Medulla oblongata (tissue), 1 donor: ENCODE results near the gene PWWP2B.

Experiments used
- DNase-seq: peaks from one replicate; pipeline ENCODE4 v3.0.0-alpha.2; 2015; ENCODE audit errors: extremely low spot score

PWWP2B gene

DNA sequence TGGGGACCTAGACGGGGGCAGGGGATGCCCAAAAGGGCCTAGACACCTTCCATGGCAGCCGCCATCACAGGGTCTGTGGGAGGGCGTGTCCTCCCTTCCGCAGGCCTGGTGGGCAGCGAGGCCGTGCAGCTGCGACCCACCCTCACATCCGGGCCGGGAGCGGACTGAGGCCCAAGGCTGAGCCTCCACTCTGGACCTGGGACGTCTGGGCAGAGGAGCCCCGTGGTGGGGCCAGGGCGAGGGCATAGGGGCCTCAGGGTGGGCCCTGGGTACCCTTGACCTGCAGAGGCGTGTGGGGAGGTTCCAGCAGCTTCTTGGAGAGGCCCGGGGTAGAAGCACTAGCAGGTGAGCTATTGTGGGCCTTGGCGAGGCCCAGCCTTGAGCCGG lies 49.2 kb downstream of the PWWP2B start:
- no peak for DNase-seq

DNA sequence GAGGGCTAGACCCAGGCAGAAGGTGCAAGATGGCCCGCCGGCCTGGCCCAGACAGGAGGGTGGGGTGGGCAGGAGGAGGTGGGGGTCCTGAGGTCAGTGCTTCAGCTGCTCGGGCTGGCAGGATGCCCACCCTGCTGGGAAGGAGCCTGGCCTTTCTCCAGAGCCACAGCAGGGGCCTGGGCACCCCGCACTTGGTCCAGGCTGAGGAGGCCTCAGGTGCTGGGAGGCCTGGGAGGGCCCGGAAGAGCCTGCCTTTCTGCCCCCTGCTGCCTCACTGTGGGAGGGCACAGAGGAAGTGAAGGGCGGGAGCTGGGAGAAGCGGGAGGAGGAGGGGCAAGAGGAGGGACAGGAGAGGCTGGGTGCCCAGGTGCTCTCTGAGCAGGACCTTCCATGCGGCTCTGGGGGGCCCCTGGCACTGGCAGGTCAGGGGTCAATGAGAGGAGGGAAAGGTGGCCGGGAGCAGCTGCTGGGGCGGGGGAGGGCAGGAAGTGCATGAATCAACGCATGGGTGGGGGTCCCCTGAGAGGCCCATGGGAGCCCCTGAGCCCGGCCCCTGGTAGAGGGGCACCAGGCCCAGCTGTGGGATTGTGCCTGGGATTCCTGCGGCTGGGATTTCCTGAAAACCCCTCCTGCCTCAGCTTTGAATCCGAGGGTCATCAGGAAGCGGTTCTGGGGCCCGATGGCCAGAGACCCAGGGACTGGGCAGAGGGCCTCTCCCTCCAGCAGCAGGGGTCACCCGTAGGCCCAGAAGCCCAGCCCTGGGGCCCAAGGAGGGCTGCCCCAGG lies 49.9 kb downstream of the PWWP2B start:
- DNase-seq, result peak; percentile 37

DNA sequence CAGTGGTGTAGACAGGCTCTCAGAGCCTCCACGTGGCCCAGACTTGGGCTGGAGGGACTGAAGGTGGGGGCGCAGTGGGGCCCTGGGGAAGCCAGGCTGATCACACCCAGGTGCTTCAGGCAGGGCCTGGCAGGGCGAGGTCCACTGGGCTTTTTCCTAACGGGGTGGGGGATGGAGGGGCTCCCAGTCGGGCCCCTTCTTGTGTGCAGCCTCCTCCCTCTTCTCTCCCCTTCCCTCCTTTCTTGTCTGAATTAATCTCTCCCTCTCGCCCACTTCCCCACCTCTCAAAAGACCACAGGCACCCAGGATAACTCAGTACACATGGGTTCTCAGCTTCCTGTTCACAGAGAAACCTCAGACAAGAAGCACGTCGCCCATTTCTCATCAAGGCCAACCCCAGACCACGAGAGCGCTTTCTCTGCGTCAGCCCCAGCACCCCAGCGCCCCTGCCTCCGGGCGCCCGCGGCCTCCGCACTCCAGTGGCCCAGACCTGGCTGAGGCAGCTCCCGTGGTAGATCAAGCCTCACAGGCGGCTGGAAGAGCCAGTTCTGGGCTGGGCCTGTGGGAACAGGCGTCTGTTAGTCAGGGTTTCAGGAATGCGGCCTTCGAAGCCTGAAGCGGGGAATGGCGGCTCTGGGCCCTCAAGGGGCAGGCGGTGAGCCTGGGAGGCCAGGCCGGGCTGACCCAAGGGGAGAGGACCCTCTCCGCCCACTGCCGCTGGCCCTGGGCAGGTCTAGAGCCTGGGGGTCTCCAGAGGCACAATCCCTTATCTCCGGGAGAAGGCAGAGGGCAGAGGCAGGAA lies 50.6 kb downstream of the PWWP2B start:
- no peak for DNase-seq

DNA sequence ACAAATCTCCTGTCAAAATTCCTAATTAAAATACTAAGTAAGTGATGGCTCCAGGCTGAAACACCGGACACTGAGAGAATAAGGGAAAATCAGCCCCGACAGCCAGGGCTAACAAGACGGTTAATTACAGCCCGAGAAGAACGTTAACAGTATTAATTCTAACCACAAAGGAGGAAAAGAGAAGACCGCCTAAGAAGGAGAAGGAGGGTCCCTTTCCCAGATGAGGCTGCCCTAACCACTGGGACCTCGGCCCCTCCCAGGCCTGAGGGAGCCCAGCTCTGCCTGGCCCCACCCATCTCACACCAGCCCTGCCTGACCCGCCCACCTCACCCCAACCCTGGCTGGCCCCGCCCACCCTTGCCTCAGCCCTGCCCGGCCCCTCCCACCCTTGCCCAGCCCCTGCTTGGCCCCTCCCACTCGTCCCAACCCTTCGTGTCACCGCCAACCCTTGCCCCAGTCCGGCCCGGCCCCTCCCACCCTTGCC lies 51.3 kb downstream of the PWWP2B start:
- no peak for DNase-seq

DNA sequence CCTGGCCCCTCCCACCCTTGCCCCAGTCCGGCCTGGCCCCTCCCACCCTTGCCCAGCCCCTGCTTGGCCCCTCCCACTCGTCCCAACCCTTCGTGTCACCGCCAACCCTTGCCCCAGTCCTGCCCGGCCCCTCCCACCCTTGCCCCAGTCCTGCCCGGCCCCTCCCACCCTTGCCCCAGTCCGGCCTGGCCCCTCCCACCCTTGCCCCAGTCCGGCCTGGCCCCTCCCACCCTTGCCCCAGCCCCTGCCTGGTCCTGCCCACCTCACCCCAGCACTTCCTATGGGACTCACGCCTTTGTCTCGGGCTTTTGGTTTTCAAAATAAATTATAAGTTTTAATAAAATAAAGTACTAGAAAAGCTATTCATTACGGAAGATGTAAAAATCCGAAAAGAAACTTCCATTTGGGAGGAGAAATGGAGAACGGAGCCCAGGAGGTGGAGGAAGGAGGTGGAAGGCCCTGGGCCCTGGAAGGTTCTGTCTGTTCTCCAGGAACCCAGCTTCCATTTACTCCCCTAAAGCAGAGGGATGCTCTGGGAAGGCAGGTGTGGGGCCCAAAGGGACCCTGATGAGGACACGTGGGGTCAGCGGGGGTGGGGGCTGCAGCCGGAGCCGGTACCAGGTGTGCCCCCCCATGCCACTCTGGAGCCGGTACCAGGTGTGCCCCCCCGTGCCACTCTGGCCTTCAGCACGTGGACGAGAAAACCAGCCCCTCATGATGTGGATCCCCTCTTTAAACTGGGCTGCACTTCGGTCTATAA lies 52.2 kb downstream of the PWWP2B start:
- no peak for DNase-seq

DNA sequence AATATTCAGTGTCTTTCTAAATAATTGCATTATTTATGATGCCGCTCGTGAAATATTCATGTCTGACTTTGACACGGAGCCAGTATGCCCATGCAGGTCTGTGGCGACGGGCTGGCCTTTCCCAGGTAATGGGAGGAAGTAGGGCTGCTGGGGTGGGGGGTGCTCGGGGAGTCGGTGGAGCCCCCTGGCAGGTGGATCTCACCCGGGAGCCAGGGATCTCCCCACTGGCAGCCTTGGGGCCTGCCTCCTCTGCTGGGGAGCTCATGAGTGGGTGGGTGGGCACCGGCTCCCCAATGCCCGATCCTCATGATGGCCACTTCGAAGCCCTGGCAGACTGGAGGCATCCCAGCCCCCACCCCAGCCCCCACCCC lies 52.8 kb downstream of the PWWP2B start:
- DNase-seq, result no peak

DNA sequence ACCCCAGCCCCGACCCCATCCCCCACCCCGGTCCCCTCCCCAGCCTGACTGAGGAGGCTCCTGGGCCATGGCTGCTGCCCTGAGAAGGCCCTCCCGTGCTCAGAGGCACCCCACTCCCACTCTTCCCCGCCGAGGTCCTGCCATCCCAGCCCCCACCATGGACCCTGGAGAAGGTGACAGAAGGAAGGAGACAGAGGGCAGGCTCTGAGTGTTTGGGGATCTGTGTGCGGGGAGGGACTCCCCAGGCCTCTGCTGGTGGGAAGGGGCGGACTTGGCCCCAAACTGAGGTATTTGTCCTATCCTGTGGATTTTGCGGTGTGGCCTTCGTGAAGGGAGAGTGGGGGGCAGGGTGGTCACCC lies 53.4 kb downstream of the PWWP2B start:
- no peak for DNase-seq

DNA sequence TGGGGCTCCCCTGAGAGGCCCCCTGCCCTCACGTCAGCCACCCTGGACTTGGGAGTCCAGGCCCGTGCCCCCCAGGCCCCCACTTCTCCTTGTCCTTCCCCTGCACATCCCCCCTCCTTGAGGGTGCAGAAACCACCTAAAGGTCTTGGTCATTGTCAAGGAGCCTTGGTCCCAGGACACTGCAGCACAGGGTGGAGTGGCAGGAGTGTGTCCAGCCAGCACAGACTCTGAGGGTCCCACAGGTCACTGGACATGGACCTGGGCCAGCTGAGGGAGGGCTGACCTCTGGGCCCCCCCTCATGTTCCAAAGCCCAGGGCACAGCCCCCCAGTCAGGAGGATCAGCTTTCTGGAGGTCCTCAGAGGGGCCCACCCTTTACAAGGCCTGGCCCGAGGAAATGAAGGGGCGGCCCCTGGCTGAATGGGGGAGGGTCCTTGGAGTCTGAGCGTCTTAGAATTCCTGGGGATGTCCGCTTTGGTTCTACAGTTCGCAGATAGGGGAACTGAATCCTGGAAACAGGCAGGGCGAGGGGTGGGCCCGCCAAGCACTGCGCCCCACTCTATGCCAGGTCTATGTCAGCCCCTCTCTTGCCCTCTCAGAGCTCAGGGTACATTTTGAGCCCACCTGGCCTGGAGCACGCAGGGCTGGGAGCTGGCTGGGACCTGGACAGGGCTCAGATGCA lies 54.0 kb downstream of the PWWP2B start:
- DNase-seq, result no peak

DNA sequence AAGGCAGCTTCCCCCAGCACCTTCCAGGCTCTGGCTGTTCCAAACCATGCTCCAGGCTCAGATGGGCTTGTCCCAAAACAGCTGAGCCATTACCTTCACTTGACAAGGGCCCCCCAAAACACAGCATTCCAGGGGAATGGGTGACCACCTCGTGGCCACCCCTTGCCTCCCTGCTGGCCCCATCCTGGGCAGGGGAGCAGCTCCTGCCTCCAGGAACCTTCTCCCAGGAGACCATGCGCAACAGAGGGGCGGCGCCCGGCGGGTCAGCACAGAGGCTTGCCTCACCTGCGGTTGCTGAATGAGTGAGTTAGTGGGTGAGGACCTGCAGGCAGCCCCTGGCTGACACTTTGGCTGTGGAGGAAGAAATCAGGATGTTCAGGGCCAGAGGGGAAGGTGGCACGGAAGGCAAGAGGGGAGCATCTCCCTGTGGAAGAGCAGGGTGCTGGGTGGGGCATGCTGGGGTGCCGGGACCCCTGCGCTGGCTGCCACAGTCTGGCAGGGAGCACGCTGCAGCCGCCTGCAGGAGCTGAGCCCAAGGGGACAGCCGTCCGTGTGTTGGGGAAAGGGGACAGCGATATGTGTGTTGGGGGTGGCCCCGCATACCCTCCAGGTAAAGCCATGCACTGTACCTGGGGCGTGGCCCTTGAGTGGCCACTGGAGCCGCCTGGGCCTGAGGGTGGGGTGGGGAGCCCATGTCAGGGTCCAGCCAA lies 54.7 kb downstream of the PWWP2B start:
- no peak for DNase-seq

DNA sequence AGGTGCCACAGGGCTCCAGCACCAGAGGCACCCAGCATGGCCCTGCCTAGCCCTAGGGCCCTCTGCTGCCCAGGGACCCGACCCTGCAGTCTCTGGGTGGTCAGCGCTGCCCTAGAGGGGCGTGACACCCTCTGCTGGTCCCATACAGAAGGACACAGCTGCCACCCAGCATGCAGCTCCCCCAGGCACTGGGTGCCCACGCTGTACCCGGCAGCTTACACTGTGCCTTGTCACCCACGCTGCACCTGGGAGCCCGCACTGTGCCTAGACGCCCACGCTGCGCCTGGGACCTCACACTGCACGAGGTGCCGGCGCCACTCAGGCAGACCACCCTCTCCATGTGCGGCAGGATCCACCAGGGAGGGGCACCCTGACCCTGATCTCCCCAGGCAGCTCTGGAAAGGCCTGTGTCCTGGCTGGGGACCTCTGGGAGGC lies 55.2 kb downstream of the PWWP2B start:
- no peak for DNase-seq

DNA sequence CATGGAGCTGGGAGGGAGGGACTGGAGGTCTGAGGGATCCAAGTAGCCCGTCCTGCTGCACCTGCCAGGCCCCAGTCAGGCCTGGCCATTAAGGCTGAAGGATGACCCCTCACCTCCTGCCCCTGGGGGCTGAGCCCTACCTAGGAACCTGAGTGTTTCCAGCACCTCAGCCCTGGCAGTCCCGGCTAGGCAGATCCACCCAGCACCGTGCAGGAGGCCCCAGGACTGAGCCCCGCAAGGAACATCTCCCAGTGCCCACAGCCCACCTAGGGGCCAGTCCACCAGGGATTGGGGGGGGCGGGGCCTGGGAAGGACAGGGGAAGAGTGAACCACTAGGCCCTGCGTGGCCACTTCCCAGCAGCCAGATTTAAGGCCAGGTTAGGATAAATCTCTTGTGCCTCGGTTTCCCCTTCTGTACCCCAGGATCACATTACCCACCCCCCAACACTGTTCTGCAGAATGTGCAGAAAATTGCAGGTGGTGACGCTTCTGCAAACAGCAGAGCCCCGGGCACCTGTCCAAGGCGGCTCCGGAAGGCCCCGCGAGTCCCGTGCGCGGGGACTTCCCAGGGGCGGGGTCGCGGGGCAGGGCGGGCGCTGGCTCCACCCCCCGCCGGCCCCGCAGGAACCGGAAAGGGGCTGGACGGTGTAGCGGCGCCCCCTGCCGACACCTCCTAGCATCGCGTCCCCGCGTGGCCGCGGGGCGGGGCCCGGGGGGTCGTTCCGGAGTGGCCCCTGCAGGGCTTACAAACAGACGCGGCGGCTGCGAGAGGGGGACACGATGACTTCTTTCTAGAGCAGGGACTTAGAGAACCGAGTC lies 55.9 kb downstream of the PWWP2B start:
- peak; percentile 63 for DNase-seq

DNA sequence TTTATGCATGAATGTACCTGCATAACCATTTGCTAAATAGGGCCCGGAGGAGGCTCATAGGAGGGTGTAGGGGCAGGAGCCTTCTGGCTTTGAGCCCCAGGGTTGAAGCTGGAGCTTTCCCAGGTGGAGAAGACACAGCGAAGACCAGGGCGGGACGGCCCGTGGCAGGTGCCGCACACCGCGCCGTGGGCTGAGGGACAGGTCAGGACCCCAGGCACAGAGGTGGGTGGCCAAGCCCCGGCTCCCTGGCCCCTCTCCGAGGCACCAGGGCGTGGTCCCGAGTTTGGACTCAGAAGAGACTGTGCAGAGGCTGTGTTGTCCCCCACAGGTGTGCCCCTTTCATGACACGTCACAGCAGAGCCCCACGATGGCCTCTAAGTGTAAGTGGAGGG lies 56.5 kb downstream of the PWWP2B start:
- no peak for DNase-seq

DNA sequence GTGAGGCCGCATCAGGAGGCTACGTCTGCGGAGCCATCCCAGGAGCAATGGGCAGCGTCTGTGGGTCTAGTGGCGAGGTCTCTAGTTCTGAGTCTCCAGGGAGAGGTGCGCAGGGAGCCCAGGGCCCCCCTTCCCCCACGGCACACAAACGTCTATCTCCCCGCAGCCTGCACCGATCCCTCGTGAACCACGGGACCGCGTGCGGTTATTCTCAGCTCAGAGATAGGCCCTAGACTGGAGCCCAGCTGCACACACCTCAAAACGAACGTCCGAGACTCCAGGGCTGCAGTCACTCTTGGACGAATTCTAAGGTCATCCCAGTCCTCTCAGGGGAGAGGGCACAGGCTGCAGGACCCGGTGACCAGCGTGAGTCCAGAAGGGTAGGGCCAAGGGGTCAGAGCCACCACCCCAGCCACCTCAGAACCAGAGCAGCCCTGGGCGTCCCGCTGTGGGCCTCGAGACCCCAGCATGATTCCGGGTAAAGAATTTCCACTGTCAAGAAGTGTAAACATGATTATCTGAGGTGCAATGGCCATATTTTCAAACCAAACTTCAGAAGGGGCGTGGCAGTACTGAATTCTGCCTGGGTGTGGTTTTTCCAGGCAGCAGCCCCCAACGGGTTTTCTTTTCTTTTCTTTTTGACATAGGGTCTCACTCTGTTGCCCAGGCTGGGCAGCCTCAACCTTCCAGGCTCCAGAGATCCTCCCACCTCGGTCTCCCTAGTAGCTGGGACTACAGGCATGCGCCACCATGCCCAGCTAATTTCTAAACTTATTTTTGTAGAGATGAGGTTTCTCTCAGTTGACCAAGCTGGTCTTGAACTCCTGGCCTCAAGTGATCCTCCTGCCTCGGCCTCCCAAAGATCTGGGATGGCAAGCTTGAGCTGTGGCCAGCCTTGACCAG lies 57.5 kb downstream of the PWWP2B start:
- DNase-seq, result no peak

DNA sequence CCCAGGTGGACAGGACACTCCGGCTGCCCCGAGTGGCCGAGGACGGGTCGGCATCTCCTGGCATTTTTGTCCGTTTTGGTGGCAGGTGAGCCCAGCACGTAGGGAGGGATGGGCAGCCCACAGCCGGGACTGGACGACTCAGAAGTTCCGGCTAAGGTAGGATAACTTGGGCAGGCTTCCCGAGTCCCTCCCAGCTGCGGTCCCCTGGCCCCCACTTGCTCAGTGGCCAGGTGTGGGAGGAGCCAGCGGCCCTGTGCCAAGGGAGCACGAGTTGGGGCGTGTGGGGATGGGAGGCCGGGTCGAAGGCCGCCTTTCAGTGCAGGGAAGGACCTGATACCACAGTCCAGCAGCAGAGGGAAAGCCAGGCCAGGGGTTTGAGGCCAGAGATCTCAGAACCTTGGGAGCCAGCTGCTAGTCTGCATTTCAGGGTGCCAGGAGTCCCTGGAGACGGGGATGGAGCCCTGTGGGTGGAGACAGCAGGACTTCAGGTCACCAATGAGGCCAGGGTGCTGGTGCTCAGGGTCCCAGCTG lies 58.5 kb downstream of the PWWP2B start:
- no peak for DNase-seq

DNA sequence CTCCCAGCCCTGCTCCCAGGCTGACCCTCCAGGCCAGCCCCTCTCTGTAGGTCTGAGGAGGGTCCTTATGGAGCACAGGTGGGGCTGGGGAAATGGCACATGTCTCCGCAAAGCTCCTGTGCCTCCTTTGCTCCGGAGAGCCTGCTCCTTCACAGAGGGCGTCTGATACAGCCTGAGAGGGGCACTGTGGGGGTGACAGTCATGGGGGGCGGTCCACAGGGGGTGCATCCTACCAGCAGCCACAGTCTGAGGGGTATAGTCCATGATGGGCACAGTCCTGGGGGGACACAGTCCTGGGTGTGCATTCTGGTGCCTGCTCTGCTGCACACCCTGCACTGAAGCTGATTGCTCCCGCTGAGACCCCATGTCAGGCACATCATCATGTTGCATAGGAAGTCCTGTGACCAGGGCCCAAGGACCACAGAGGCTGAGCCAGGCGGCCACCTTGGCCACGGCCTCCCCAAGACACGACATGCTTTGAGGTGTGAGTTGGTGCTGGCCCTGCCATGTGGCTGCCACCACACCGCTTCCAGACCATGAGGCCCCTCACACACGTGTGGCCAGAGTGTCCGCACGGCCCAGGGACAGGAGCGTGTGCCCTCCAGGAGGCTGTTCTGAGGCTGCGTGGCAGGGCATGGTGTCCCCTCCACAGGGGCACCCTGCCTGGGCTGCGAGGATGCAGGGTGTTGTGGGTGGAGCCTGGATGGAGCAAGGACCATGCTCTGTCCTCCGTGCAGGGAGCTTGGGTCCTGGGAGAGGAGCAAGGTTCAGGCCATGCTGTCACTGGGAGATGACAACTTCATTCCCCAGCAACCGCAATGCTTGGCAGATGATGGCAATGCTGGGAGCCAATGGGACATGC lies 59.2 kb downstream of the PWWP2B start:
- no peak for DNase-seq

DNA sequence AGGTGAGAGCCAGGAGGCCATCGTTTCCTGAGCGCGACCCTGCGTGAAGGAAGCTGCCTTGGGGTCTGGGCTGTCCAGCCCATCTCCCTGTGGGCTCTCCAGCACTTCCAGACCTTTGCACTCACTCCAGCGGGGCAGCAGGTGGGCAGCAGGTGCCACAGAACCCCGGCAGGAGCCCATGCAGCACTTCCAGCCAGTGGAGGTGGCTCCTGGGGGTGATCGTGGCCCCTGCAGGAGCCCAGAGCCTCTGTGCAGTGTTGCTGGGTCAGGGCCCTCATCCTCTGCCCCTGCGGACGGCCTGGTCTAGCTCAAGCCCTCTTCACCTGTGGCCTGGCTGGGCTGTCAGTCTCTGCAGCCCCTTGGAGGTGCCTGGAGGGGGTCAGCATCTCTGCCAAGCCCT lies 59.9 kb downstream of the PWWP2B start:
- DNase-seq, result no peak

DNA sequence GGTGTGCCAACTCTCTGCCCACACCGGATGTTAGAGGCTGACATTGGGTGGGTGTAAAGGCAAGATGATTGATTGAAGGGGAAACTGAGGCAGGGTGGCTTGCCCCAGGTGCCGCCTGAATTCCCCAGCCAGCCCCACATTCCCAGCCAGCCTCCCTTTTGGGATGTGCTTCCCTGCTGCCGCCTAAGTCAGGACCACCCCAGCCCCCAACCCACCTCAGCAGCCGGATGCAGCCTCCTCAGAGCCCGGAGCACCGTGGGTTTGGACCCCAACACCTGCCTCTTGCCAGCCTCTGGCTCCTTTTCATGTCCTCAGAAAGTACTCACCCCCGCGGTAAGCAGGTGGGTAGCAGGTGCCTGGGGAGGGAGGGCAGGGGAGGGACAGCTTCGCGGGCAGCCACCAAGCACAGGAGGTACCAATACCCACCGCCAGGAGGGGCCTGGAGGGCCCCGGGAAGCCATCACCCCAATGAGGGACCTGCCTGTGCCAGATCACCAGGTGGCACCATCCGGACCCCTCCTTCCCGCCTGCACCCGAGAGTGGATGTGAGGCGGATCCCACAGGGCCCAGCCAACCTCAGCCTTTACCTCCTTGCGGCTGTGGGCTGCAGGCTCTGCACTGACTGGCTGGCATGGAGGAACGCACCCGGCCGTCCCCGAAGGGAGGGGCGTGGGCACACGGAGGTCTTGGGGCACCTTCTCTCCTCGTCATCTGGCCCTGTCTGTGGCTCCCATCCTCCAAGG lies 60.5 kb downstream of the PWWP2B start:
- DNase-seq, result no peak
